SK-N-SH (cell line): ENCODE results near the gene BCAT1.

ENCODE experiments used
- CTCF ChIP-seq: fragments of 200-600 bp; sonication (generic); IDR thresholded peaks from 2 replicates; pipeline ENCODE4 v1.6.1; 2017; ENCODE audit warnings: antibody characterized with exemption, mild to moderate bottlenecking, moderate library complexity
- ELF1 ChIP-seq: IDR thresholded peaks from 2 replicates; pipeline ENCODE4 v1.4.0; 2012
- MAX ChIP-seq: IDR thresholded peaks from 2 replicates; pipeline ENCODE4 v1.4.0; 2012; ENCODE audit warnings: low read depth
- TF ChIP-seq, protein P1 (sequence below): fragments of 150-350 bp; IDR thresholded peaks from 2 replicates; pipeline ENCODE4 v1.6.1; 2017; ENCODE audit warnings: antibody characterized with exemption, low read length, low read depth, borderline replicate concordance
- TF ChIP-seq, protein P2 (sequence below): IDR thresholded peaks from 2 replicates; pipeline ENCODE4; 2012

- TF ChIP-seq, protein P1, sequence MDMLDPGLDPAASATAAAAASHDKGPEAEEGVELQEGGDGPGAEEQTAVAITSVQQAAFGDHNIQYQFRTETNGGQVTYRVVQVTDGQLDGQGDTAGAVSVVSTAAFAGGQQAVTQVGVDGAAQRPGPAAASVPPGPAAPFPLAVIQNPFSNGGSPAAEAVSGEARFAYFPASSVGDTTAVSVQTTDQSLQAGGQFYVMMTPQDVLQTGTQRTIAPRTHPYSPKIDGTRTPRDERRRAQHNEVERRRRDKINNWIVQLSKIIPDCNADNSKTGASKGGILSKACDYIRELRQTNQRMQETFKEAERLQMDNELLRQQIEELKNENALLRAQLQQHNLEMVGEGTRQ: no peak
- TF ChIP-seq CTCF (no peak), ELF1 (no peak), MAX (no peak)
- TF ChIP-seq, protein P2, sequence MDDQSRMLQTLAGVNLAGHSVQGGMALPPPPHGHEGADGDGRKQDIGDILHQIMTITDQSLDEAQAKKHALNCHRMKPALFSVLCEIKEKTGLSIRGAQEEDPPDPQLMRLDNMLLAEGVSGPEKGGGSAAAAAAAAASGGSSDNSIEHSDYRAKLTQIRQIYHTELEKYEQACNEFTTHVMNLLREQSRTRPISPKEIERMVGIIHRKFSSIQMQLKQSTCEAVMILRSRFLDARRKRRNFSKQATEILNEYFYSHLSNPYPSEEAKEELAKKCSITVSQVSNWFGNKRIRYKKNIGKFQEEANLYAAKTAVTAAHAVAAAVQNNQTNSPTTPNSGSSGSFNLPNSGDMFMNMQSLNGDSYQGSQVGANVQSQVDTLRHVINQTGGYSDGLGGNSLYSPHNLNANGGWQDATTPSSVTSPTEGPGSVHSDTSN: no peak
Observed at GRCh38 chr12:24997496-24997895, 48.6 kb upstream of the BCAT1 start.
